ENCODE measurements around the gene ARHGEF19.

GRCh38 chr1:16208270-16208987 is 4.0 kb downstream of the ARHGEF19 start:
- TF ChIP-seq, protein P1, sequence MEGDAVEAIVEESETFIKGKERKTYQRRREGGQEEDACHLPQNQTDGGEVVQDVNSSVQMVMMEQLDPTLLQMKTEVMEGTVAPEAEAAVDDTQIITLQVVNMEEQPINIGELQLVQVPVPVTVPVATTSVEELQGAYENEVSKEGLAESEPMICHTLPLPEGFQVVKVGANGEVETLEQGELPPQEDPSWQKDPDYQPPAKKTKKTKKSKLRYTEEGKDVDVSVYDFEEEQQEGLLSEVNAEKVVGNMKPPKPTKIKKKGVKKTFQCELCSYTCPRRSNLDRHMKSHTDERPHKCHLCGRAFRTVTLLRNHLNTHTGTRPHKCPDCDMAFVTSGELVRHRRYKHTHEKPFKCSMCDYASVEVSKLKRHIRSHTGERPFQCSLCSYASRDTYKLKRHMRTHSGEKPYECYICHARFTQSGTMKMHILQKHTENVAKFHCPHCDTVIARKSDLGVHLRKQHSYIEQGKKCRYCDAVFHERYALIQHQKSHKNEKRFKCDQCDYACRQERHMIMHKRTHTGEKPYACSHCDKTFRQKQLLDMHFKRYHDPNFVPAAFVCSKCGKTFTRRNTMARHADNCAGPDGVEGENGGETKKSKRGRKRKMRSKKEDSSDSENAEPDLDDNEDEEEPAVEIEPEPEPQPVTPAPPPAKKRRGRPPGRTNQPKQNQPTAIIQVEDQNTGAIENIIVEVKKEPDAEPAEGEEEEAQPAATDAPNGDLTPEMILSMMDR (tag by site-specific recombination; IDR thresholded peaks at IDR 0.05) = no peak
- no peak for TF ChIP-seq ZNF555 (tag by site-specific recombination; conservative IDR thresholded peaks at IDR 0.05)
- TF ChIP-seq, protein P2, sequence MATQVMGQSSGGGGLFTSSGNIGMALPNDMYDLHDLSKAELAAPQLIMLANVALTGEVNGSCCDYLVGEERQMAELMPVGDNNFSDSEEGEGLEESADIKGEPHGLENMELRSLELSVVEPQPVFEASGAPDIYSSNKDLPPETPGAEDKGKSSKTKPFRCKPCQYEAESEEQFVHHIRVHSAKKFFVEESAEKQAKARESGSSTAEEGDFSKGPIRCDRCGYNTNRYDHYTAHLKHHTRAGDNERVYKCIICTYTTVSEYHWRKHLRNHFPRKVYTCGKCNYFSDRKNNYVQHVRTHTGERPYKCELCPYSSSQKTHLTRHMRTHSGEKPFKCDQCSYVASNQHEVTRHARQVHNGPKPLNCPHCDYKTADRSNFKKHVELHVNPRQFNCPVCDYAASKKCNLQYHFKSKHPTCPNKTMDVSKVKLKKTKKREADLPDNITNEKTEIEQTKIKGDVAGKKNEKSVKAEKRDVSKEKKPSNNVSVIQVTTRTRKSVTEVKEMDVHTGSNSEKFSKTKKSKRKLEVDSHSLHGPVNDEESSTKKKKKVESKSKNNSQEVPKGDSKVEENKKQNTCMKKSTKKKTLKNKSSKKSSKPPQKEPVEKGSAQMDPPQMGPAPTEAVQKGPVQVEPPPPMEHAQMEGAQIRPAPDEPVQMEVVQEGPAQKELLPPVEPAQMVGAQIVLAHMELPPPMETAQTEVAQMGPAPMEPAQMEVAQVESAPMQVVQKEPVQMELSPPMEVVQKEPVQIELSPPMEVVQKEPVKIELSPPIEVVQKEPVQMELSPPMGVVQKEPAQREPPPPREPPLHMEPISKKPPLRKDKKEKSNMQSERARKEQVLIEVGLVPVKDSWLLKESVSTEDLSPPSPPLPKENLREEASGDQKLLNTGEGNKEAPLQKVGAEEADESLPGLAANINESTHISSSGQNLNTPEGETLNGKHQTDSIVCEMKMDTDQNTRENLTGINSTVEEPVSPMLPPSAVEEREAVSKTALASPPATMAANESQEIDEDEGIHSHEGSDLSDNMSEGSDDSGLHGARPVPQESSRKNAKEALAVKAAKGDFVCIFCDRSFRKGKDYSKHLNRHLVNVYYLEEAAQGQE (tag by site-specific recombination; IDR thresholded peaks at IDR 0.05) = no peak
- no peak for TF ChIP-seq ZNF670 (tag by site-specific recombination; IDR thresholded peaks at IDR 0.05; ENCODE audit: low read depth)
- no peak for TF ChIP-seq ZNF747 (tag by site-specific recombination; IDR thresholded peaks at IDR 0.05)

Data from HEK293 (cell line).